ENCODE measurements around the gene SNRPE. TPM values are rescaled to one million over a fixed set of nuclear protein-coding genes. Genes with fewer than 3 reads are reported as not detected.
"Not testable (repeated sequence)": the region's sequence is repeated elsewhere in the genome, so short reads cannot be mapped to it uniquely, and the experiment has no call there.

Gene SNRPE
- total RNA-seq, result 74.5 and 125 TPM in 2 replicates

GRCh38 chr1:203861379-203862184, at the start of gene SNRPE:
Gene SNRPE, plus strand, starts transcription at chr1:203861599. Its CDS starts 61 bp downstream, at chr1:203861660.
- DNase-seq, result peak; percentile 99

DNA sequence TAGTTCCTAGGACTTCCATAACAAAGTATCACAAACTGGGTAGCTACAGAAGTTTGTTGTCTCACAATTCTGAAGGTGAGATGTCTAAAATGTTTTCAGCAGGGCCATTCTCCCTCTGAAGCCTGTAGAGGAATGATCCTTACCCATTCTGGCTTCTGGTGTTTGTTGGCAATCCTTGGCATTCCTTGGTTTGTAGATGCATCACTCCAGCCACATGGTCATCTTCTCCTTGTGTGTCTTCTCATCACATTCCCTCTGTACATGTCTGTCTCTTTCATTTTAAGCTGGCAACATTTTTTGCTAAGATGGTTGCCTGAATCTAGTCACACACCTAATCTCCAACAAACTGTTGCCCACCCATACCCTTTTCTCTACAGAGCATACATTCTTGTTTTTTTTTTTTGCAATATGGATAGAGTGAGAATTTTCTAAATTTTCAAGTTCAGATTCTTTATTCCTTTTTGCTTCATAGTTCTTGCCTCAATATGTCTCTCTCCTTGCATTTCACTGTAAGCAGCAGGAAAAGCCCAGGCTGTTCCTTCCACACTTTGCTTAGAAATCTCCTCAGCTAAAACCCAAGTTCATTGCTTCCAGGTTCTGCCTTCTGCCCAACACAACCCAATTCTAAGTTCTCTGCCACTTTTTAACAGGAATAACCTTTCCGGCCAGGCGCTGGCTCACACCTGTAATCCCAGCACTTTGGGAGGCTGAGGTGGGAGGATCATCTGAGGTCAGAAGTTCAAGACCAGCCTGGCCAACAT, 47.6 kb upstream of the SNRPE start:
- no peak for DNase-seq

GRCh38 chr1:203818399-203818798, 43.0 kb upstream of the SNRPE start:
- no peak for DNase-seq

- DNase-seq, result no peak
Measured at GRCh38 chr1:203823306-203823705, 38.1 kb upstream of the SNRPE start.

DNA sequence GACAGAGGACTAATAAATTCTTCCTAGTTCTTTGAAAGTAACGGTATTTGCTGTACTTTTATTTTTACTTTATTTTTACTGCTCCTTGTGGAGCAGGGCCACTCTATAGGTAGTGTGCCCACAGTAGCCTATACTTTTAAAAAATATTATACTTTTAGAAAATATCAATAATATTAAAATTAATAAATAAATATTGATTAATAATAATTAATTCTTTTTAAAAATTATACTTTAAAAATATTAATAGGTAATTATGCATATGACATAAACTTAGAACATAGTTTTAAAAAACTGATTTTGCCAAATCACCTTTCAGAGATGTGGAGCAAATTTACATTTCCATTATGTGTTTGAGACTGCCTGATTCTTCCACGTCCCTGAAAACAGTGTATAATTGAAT, 35.2 kb upstream of the SNRPE start:
- DNase-seq, result no peak

DNA sequence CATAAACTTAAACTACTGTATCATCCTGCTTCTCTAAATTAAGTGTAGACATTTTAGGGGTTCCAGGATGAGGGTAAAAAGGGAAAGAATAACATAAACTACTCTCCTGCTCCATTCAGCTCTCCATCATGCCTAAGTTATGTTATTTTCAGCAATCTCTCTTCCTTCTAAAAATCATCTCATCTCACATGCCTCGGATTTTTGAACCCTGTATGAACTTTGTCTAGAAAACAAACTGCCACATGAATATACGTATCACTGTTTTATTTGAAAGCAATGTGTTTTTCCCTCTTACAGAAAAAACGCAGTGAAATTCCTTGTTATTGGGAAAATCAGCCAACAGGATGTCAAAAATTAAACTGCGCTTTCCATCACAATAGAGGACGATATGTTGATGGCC, 33.4 kb upstream of the SNRPE start:
- peak; percentile 20 for DNase-seq

- no peak for DNase-seq
Measured at GRCh38 chr1:203828503-203828902, 32.9 kb upstream of the SNRPE start.

GRCh38 chr1:203829247-203829646, 32.2 kb upstream of the SNRPE start:
- peak; percentile 47 for DNase-seq

- DNase-seq, result no peak
Measured at GRCh38 chr1:203835476-203835875, 25.9 kb upstream of the SNRPE start.

- peak; percentile 63 for DNase-seq
Measured at GRCh38 chr1:203839081-203839480, 22.3 kb upstream of the SNRPE start.

- no peak for DNase-seq
Measured at GRCh38 chr1:203840208-203840808, 21.1 kb upstream of the SNRPE start.

GRCh38 chr1:203842559-203842876, 18.9 kb upstream of the SNRPE start:
- no peak for DNase-seq

GRCh38 chr1:203843435-203843834, 18.0 kb upstream of the SNRPE start:
- no peak for DNase-seq

- not testable (repeated sequence) for DNase-seq
Measured at GRCh38 chr1:203853112-203853511, 8.3 kb upstream of the SNRPE start.

GRCh38 chr1:203858055-203858454, 3.3 kb upstream of the SNRPE start:
- DNase-seq, result peak; percentile 54

GRCh38 chr1:203858975-203859374, 2.4 kb upstream of the SNRPE start:
- DNase-seq, result no peak

GRCh38 chr1:203860396-203861025, 888 bp upstream of the SNRPE start:
- DNase-seq, result peak; percentile 34

GRCh38 chr1:203867802-203868201, 6.4 kb downstream of the SNRPE start:
- DNase-seq, result peak; percentile 32

GRCh38 chr1:203870245-203870644, 8.8 kb downstream of the SNRPE start:
- DNase-seq, result no peak

DNA sequence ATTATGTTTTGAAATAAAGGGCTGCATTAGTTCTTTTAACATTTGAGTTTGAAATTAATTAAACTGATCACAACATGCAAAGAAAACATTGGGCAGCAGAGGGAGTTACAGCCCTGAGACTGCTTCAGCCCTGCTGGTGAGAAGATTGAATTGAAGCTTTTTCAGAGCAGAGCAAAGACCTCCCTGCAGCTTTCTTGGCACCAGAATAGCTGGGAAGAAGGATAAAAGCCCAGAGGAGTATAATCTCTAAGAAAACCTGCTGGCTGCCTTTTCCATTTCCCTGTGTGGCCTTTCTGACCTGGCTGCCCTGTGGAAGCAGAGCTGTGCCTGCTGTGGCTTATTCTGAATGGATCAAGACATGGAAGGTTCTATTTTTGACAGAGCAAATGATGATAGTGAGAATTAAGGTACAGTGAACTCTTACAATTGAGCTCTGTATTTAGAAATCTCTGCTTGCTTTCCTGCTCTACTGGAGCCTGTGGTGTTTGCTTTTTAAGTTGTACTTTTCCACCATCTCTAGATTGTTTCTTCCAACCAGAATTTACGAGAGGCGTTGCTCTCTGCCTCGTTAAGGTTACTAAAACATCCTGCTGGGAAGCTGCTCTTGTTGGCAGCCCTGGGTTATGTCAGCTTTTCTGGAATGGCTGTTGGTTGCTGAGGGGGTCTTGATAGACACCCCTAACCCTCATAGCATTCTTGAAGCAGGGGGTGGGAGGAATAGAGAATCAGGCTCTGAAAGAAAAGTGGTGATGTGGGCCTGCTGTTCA, 9.9 kb downstream of the SNRPE start:
- peak; percentile 90 for DNase-seq

DNA sequence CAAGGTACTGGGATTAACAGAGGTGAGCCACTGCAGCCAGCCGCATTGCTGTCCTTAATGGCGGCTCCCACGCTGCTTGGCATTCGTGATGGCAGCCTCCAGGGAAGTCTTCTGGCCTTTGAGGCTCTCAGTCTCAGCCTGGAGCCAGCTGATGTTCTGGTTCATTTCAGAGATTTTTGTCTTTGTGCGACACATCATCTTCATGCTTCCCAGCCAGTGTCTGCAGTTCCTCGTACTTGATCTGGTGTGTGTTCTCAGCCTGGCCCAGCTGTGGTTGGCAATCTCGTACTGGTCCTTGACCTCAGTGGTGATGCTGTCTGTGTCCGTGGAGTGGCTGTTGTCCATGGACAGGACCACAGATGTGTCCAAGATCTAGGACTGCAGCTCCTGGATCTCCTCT, 11.7 kb downstream of the SNRPE start:
- no peak for DNase-seq

- no peak for DNase-seq
Measured at GRCh38 chr1:203878422-203878821, 17.0 kb downstream of the SNRPE start.
